SIG-M5 (cell line): Measurements from ENCODE around the gene PAPPA2.

Experiments
- DNase-seq: peaks from one replicate; lab custom pipeline; 2025; lab: John Stamatoyannopoulos, UW

Gene PAPPA2

DNA sequence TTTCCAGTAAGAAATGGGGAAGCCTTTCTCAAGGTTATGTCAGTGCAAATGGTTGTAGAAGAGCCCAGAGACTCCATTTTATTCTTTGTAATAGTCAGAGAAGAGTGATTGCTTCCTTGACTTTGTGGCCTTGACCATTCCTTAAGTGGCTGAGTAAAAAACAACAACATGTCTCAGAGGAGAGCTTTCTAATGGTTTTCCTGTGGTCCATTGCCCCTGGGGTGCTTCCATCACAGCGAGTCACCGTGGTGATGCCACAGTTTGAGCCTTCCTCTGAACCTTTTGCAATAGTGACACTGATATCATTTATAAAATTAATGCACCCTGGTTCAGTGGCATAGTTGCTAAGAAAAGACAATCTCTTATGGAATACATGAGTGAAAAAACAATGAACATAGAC, 38.6 kb downstream of the PAPPA2 start:
- DNase-seq = no peak

GRCh38 chr1:176504848-176505553, 42.0 kb downstream of the PAPPA2 start:
- no peak for DNase-seq

DNA sequence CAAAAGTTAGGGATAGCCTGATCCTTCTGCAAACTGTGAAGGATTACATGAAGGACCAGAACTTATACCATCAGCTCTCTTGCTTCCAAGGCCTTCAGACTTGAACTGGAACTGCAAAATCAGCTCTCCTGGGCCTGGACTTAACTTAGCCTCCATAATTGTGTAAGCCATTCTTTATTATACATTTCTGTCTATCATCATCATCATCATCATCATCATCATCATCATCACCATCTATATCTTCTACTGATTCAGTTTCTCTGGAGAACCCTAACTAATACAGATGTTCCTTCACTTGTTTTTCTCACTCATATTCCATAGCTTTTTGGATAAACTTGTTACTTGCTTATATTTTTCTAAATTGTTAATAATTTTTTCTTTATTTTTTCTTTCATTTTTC, 50.0 kb downstream of the PAPPA2 start:
- no peak for DNase-seq

GRCh38 chr1:176515310-176515709, 52.3 kb downstream of the PAPPA2 start:
- no peak for DNase-seq

DNA sequence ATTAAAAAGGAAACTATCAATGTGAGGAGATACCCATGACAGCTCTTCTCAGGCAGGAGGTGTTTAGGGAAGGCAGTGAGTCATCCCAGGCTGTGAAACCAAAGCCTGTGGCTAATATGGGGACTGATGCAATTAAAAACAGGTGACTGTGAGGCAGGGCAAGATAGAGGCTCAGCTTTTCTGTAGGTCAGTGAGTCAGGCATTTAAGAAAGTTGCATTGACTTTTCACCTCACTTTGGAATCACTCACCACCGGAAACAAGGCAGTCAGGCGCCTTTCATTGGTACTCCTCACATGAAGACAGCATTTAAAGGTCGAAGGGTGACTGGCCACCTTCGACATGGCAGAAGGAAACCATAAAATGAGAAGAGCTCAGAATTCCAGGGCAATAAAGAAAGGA, 54.5 kb downstream of the PAPPA2 start:
- no peak for DNase-seq

DNA sequence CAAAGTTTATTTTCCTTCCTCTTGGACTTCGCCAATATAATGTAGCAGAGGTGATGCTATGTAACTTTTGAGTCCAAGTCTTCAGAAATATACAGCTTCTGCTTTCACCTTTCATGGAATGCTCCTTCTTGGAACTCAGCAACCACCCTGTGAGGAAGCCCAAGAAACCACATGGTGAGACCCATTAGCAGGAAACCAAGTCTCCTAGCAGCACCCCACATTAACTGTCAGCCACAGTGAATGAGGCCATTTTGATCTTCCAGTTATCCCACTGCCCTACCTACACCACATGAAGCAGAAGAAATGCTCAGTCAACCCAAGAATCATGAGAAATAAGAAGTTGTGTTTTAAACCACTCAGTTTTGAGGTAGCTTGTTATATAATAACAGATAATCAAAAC, 58.2 kb downstream of the PAPPA2 start:
- no peak for DNase-seq

- no peak for DNase-seq
These were observed 59.4 kb downstream of the PAPPA2 start for GRCh38 chr1:176522310-176522845.

DNA sequence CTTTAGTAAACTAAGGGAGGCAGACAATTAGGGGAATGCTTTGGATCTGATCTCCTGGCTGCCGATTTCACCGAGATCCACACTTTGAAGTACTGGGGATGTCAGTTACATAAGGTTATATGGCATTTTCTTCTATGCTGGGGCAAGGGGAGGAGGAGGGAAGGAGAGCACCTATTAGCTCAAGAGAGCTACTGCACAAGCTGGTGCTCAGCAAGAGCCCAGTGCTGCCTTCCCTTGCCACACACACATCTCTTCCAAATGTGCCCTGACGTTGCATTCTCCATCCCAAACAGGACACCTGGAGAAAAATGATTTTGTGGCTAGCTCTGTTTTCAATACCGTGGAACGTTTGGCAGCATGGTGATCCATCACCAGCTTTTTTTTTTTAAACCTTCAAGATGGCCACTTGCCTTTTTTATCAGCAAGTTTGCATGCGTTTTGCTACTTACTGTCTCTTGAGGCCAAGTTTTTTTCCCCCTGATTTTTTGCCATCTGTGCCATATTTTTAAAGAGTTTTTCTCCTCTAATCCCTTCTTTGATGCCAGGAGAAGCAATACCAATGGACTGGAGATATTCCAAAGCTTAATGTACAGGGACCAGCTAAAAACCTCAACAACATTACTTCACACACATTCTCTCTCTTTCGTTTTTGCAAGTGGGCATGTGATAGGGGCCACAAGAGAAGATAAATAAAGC, 66.6 kb downstream of the PAPPA2 start:
- no peak for DNase-seq

GRCh38 chr1:176531036-176531435, 68.1 kb downstream of the PAPPA2 start:
- DNase-seq = no peak

- no peak for DNase-seq
These were observed 69.2 kb downstream of the PAPPA2 start for GRCh38 chr1:176531921-176532897.

- DNase-seq = no peak
These were observed 70.0 kb downstream of the PAPPA2 start for GRCh38 chr1:176533020-176533419.

DNA sequence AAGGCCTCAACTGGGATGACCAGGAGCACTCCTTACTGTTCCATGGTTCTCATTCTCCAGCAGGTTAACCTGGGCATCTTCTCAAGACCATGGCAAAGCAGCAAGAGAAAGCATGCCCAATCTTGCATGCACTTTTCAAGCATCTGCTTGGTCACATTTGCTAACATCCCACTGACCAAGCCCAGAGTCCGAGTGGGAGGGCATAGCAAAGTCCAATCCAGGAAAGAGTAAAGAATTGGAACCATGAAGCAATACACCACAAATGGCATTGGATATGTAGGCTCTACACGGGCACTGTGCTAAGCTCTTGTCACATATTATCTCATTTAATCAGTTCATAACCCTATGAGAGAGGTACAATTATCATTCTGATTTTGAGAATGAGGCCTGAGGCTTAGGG, 73.6 kb downstream of the PAPPA2 start:
- DNase-seq = no peak

GRCh38 chr1:176539018-176539417, 76.0 kb downstream of the PAPPA2 start:
- DNase-seq = no peak

- DNase-seq = no peak
These were observed 77.5 kb downstream of the PAPPA2 start for GRCh38 chr1:176540428-176540827.

GRCh38 chr1:176541663-176542062, 78.7 kb downstream of the PAPPA2 start:
- no peak for DNase-seq

DNA sequence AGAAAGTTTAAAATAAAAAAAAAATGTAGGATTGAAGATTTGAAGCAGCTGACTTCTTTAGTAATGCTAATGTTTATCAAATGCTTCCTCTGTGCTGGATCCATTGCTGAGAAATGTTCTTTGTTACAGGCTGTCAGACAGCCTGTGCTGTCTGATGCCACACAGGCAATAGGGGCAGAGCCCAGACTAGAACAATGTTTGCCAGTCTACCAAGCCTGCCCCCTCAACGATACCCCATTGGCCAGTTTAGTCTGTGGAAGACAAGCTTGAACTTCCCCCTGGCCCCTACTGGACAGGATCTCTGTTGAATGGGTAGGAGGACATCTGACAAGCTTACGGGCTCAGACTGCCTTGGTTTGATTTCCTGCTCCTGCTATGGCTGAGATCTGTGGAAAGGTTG, 79.4 kb downstream of the PAPPA2 start:
- DNase-seq = no peak

- DNase-seq = no peak
These were observed 80.6 kb downstream of the PAPPA2 start for GRCh38 chr1:176543360-176544129.

GRCh38 chr1:176545034-176545639, 82.2 kb downstream of the PAPPA2 start:
- no peak for DNase-seq

GRCh38 chr1:176546825-176547224, 83.8 kb downstream of the PAPPA2 start:
- no peak for DNase-seq

DNA sequence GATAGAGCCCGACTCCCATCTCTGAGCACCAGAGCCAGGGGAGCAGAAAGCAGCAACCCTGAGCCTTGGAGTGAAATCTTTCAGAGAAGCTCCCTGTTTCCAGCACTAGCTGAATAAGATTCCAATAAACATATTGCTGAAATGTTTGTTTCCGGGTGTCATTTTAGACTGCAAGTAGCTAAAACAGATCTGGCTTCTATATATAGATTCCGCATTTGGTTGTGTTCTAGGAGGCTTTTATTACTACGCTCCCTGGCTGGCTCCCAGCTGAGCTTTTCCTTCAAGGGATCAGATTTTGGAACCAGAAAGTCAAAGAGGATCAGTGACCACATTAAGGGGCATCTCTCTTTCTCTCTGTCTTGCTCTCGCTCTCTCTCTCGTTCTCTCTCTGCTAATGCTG, 88.2 kb downstream of the PAPPA2 start:
- no peak for DNase-seq
